ENCODE results near the gene SORCS2.

- TF ChIP-seq CTCF (conservative IDR thresholded peaks at IDR 0.05; ENCODE audit: low read depth, low read length) (no peak), EZH2phosphoT487 (IDR thresholded peaks at IDR 0.05; ENCODE audit: borderline replicate concordance, low read length) (no peak), EZH2 (IDR thresholded peaks at IDR 0.05; ENCODE audit: low read length, unreplicated experiment) (no peak)
Measured at GRCh38 chr4:7423391-7423790, 231.1 kb downstream of the SORCS2 start.

Measured in PC-3 (cell line).